HepG2 (cell line): ENCODE measurements around the gene NAALADL1. TPM values are rescaled to one million over a fixed set of nuclear protein-coding genes. Genes with fewer than 3 reads are reported as not detected.
A peak's percentile ranks its signal among the peaks of the same experiment; 100 is the strongest.

Experiments
- ARNTL ChIP-seq: sonication (generic); formaldehyde crosslinking; IDR thresholded peaks from 2 replicates; pipeline ENCODE4 v1.4.0; 2020; ENCODE audit warnings: mild to moderate bottlenecking, missing genetic modification reagents
- FOXK1 ChIP-seq: sonication (generic); formaldehyde crosslinking; IDR thresholded peaks from 2 replicates; pipeline ENCODE4 v1.4.0; 2020; ENCODE audit warnings: low read depth, missing genetic modification reagents, borderline replicate concordance
- HNRNPUL1 ChIP-seq: fragments of 200-400 bp; formaldehyde crosslinking; IDR thresholded peaks from 2 replicates; pipeline ENCODE4 v1.6.1; 2017; ENCODE audit warnings: low read depth, mild to moderate bottlenecking, low read length, moderate library complexity
- MEF2D ChIP-seq: sonication (generic); formaldehyde crosslinking; IDR thresholded peaks from 2 replicates; pipeline ENCODE4 v1.5.1; 2020; ENCODE audit warnings: mild to moderate bottlenecking, missing genetic modification reagents
- NKX3-1 ChIP-seq: sonication (generic); formaldehyde crosslinking; IDR thresholded peaks from 2 replicates; pipeline ENCODE4 v1.5.0; 2020; ENCODE audit warnings: missing genetic modification reagents
- RNF2 ChIP-seq: fragments of 450-650 bp; conservative IDR thresholded peaks from 2 replicates; pipeline ENCODE4 v1.6.1; 2016; ENCODE audit warnings: low read depth
- SIX4 ChIP-seq: sonication (generic); formaldehyde crosslinking; IDR thresholded peaks from 2 replicates; pipeline ENCODE4 v1.4.0; 2020; ENCODE audit warnings: missing genetic modification reagents
- SKIL ChIP-seq: sonication (generic); formaldehyde crosslinking; IDR thresholded peaks from 2 replicates; pipeline ENCODE4 v1.8.0; 2022; ENCODE audit warnings: missing genetic modification reagents, mild to moderate bottlenecking, moderate library complexity, borderline replicate concordance
- SRF ChIP-seq: IDR thresholded peaks from 2 replicates; pipeline ENCODE4 v1.6.1; 2011; ENCODE audit warnings: mild to moderate bottlenecking, low read depth, low read length, moderate library complexity
- STAG1 ChIP-seq: sonication (generic); formaldehyde crosslinking; IDR thresholded peaks from 2 replicates; pipeline ENCODE4 v1.4.0; 2020; ENCODE audit warnings: missing genetic modification reagents
- XRCC5 ChIP-seq: fragments of 200-400 bp; formaldehyde crosslinking; optimal IDR thresholded peaks from 2 replicates; pipeline ENCODE3; 2017; ENCODE audit warnings: mild to moderate bottlenecking, low read length
- ZBTB34 ChIP-seq: sonication (generic); formaldehyde crosslinking; IDR thresholded peaks from 2 replicates; pipeline ENCODE4 v1.8.0; 2022; ENCODE audit warnings: mild to moderate bottlenecking, missing genetic modification reagents
- ZNF142 ChIP-seq: sonication (generic); formaldehyde crosslinking; IDR thresholded peaks from 2 replicates; pipeline ENCODE4 v1.4.0; 2020; ENCODE audit warnings: missing genetic modification reagents
- ZNF274 ChIP-seq: sonication (generic); formaldehyde crosslinking; IDR thresholded peaks from 2 replicates; pipeline ENCODE4 v1.5.1; 2020; ENCODE audit warnings: mild to moderate bottlenecking, missing genetic modification reagents
- ZNF589 ChIP-seq: sonication (generic); formaldehyde crosslinking; conservative IDR thresholded peaks from 2 replicates; pipeline ENCODE4 v1.8.0; 2022; ENCODE audit warnings: mild to moderate bottlenecking, moderate library complexity, missing genetic modification reagents
- ZNF7 ChIP-seq: IDR thresholded peaks from 2 replicates; pipeline ENCODE4 v1.6.1; 2016; ENCODE audit warnings: missing biosample characterization, missing genetic modification reagents
- ZNF761 ChIP-seq: sonication (generic); formaldehyde crosslinking; conservative IDR thresholded peaks from 2 replicates; pipeline ENCODE4 v1.4.0; 2020; ENCODE audit warnings: mild to moderate bottlenecking, missing genetic modification reagents
- ZNF768 ChIP-seq: sonication (generic); formaldehyde crosslinking; IDR thresholded peaks from 2 replicates; pipeline ENCODE4 v1.4.0; 2020; ENCODE audit warnings: missing genetic modification reagents
- ZNF792 ChIP-seq: IDR thresholded peaks from 2 replicates; pipeline ENCODE4 v1.6.1; 2016
- ZZZ3 ChIP-seq: sonication (generic); formaldehyde crosslinking; IDR thresholded peaks from 2 replicates; pipeline ENCODE4 v1.4.0; 2020; ENCODE audit warnings: missing genetic modification reagents, mild to moderate bottlenecking, borderline replicate concordance
- polyA plus RNA-seq, 8 experiments: library from polyadenylated mRNA; depleted of rRNA in 3 of 8; stranded (reverse) in 7 of 8; unstranded in 1 of 8; fragments of >200 nt; fragmentation: Illumina TruSeq in 4 of 8; extraction: Trizol in 4 of 8; gene quantifications; 2 replicates each; pipeline versions ENCODE4 v1.2.1 to v1.2.3, GENCODE V29; 2011 to 2016; ENCODE audit warnings: low read depth in 4 of 8, missing spikeins in 1 of 8, mixed read lengths in 1 of 8; ENCODE audit not compliant: insufficient read depth in 1 of 8
- total RNA-seq, 5 experiments: library from RNA; depleted of rRNA; stranded (reverse); fragments of >200 nt; fragmentation: Illumina TruSeq; extraction: Trizol; gene quantifications; 2 replicates each; pipeline ENCODE4 v1.2.3, GENCODE V29; 2016; ENCODE audit warnings: low read depth in 1 of 5
- TF ChIP-seq, protein P1 (sequence below): sonication (generic); formaldehyde crosslinking; IDR thresholded peaks from 2 replicates; pipeline ENCODE4 v1.4.0; 2020; ENCODE audit warnings: missing genetic modification reagents, borderline replicate concordance
- TF ChIP-seq, protein P2 (sequence below): sonication (generic); formaldehyde crosslinking; IDR thresholded peaks from 2 replicates; pipeline ENCODE4 v1.8.1; 2023; ENCODE audit warnings: mild to moderate bottlenecking, missing genetic modification reagents, borderline replicate concordance

The NAALADL1 gene
- total and polyA plus RNA-seq, 2 of the 13 experiments (the other 11 are each of a cell fraction or from before 2014, with no cell fraction given) = 9.3 to 33.9 TPM

GRCh38 chr11:65016705-65017104 lies 41.6 kb downstream of the NAALADL1 start (continued):
- TF ChIP-seq SKIL = no peak
- no peak for TF ChIP-seq ARNTL (CRISPR knock-in tag)
- TF ChIP-seq SIX4 (CRISPR knock-in tag) = no peak
- TF ChIP-seq SRF = no peak
- TF ChIP-seq ZNF768 = peak; percentile 40; the same call in 1 of the 2 replicates
- no peak for TF ChIP-seq ZZZ3 (CRISPR knock-in tag)
- no peak for TF ChIP-seq FOXK1 (CRISPR knock-in tag)
- no peak for TF ChIP-seq ZBTB34
- TF ChIP-seq, protein P1, sequence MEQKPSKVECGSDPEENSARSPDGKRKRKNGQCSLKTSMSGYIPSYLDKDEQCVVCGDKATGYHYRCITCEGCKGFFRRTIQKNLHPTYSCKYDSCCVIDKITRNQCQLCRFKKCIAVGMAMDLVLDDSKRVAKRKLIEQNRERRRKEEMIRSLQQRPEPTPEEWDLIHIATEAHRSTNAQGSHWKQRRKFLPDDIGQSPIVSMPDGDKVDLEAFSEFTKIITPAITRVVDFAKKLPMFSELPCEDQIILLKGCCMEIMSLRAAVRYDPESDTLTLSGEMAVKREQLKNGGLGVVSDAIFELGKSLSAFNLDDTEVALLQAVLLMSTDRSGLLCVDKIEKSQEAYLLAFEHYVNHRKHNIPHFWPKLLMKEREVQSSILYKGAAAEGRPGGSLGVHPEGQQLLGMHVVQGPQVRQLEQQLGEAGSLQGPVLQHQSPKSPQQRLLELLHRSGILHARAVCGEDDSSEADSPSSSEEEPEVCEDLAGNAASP = 0 out of 2 replicates have a peak, but pooled peaks have one; percentile 32
- TF ChIP-seq ZNF7 (CRISPR knock-in tag) = no peak
- no peak for TF ChIP-seq HNRNPUL1
- TF ChIP-seq ZNF589 (CRISPR knock-in tag) = no peak
- no peak for TF ChIP-seq ZNF142
- TF ChIP-seq RNF2 = no peak
- TF ChIP-seq ZNF761 = no peak
- TF ChIP-seq NKX3-1 (CRISPR knock-in tag) = no peak
- TF ChIP-seq ZNF274 (CRISPR knock-in tag) = no peak
- no peak for TF ChIP-seq MEF2D (CRISPR knock-in tag)
- peak; percentile 48; the same call in 1 of the 2 replicates for TF ChIP-seq STAG1 (CRISPR knock-in tag)
- peak; percentile 24 for TF ChIP-seq XRCC5
- TF ChIP-seq, protein P2, sequence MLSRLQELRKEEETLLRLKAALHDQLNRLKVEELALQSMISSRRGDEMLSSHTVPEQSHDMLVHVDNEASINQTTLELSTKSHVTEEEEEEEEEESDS (CRISPR knock-in tag) = no peak
- no peak for TF ChIP-seq ZNF792 (CRISPR knock-in tag)
